ENCODE results near the gene SYTL3.
"Not testable (repeated sequence)": the region's sequence is repeated elsewhere in the genome, so short reads cannot be mapped to it uniquely, and the experiment has no call there.

Gene SYTL3

GRCh38 chr6:158780988-158781691, 131.3 kb downstream of the SYTL3 start:
- DNase-seq, result no peak

GRCh38 chr6:158781692-158782373, 132.0 kb downstream of the SYTL3 start:
- DNase-seq, result no peak

GRCh38 chr6:158782432-158783166, 132.7 kb downstream of the SYTL3 start:
- no peak for DNase-seq

- DNase-seq, result no peak
Measured at GRCh38 chr6:158783167-158783450, 133.3 kb downstream of the SYTL3 start.

GRCh38 chr6:158783851-158784250, 134.0 kb downstream of the SYTL3 start:
- DNase-seq, result no peak

GRCh38 chr6:158784505-158784904, 134.7 kb downstream of the SYTL3 start:
- DNase-seq, result no peak

GRCh38 chr6:158785036-158785435, 135.2 kb downstream of the SYTL3 start:
- no peak for DNase-seq

- DNase-seq, result no peak
Measured at GRCh38 chr6:158786645-158787304, 136.9 kb downstream of the SYTL3 start.

GRCh38 chr6:158787395-158787794, 137.5 kb downstream of the SYTL3 start:
- no peak for DNase-seq

GRCh38 chr6:158789115-158789917, 139.5 kb downstream of the SYTL3 start:
- DNase-seq, result peak; percentile 61

GRCh38 chr6:158791274-158791855, 141.5 kb downstream of the SYTL3 start:
- DNase-seq, result no peak

- DNase-seq, result not testable (repeated sequence)
Measured at GRCh38 chr6:158792505-158792904, 142.7 kb downstream of the SYTL3 start.

- DNase-seq, result peak; percentile 72
Measured at GRCh38 chr6:158793432-158793831, 143.6 kb downstream of the SYTL3 start.

- no peak for DNase-seq
Measured at GRCh38 chr6:158795516-158795915, 145.7 kb downstream of the SYTL3 start.

- DNase-seq, result no peak
Measured at GRCh38 chr6:158796353-158796752, 146.5 kb downstream of the SYTL3 start.

- DNase-seq, result no peak
Measured at GRCh38 chr6:158797331-158798310, 147.8 kb downstream of the SYTL3 start.

- DNase-seq, result no peak
Measured at GRCh38 chr6:158798311-158798710, 148.5 kb downstream of the SYTL3 start.

- peak; percentile 88 for DNase-seq
Measured at GRCh38 chr6:158799051-158799792, 149.4 kb downstream of the SYTL3 start.

- DNase-seq, result no peak
Measured at GRCh38 chr6:158801655-158802294, 151.9 kb downstream of the SYTL3 start.

GRCh38 chr6:158803733-158804143, 153.9 kb downstream of the SYTL3 start:
- peak; percentile 86 for DNase-seq
